Epithelial cell of proximal tubule (primary cell): Measurements from ENCODE around the gene PLCL1. TPM values are rescaled to one million over a fixed set of nuclear protein-coding genes. Genes with fewer than 3 reads are reported as not detected.
A peak's percentile ranks its signal among the peaks of the same experiment; 100 is the strongest.

ENCODE experiments used
- DNase-seq: peaks from one replicate; pipeline ENCODE4 v3.0.0-alpha.2; 2011; ENCODE audit warnings: low read depth
- H3K4me3 ChIP-seq: 2 replicates; pipeline ENCODE4 v1.5.1; 2011; ENCODE audit warnings: low read depth, mild to moderate bottlenecking, low read length
- total RNA-seq: library from RNA; depleted of rRNA; stranded (reverse); fragments of >200 nt; gene quantifications from 2 replicates; pipeline ENCODE4 v1.2.3, GENCODE V29; 2015
- TF ChIP-seq, protein P1 (sequence below): conservative IDR thresholded peaks from 2 replicates; pipeline ENCODE4 v1.5.1; 2012; ENCODE audit warnings: low read depth, mild to moderate bottlenecking, low read length

PLCL1 gene
- total RNA-seq, 1 donor from 2014 or later: not detected

DNA sequence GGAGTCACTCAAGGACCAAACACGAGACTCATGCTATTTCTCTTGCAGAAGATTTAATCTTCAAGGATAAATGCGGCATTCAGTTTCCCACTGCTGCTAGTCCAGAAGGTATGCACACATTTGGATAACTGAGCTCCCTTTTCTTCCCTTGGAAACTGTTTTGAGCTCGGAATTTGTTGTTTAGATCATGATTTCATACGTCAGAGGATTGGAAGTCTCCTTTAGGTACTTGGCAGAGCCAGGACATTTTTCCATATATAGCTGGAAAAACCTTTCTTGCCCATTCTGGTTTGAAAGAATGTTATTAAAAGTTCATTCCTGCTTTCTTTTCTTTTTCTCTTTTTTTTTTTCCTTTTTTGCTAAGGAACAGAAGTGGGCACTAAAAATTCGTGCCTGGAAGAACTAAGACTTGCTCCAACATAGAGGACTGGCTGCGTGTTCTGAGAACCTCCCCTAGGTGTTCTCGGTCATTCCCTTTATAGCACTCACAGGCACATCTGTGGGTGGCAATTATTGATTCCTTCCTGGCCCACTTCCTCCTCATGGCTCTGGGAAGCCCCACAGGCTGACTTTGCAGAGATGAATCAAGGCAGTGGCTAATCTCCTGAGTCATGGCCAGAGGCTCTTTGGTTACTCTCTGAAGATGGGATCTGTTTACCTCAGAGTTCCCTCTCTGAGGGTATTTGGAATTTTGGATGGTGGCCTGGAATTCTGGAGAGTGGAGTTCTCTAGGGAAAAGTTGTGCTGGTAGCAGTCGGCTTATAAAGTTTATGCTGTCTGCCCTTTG is 104.8 kb downstream of the PLCL1 start:
- TF ChIP-seq, protein P1, sequence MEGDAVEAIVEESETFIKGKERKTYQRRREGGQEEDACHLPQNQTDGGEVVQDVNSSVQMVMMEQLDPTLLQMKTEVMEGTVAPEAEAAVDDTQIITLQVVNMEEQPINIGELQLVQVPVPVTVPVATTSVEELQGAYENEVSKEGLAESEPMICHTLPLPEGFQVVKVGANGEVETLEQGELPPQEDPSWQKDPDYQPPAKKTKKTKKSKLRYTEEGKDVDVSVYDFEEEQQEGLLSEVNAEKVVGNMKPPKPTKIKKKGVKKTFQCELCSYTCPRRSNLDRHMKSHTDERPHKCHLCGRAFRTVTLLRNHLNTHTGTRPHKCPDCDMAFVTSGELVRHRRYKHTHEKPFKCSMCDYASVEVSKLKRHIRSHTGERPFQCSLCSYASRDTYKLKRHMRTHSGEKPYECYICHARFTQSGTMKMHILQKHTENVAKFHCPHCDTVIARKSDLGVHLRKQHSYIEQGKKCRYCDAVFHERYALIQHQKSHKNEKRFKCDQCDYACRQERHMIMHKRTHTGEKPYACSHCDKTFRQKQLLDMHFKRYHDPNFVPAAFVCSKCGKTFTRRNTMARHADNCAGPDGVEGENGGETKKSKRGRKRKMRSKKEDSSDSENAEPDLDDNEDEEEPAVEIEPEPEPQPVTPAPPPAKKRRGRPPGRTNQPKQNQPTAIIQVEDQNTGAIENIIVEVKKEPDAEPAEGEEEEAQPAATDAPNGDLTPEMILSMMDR: no peak
- H3K4me3 ChIP-seq: no peak overlapping the region
- DNase-seq: no peak

DNA sequence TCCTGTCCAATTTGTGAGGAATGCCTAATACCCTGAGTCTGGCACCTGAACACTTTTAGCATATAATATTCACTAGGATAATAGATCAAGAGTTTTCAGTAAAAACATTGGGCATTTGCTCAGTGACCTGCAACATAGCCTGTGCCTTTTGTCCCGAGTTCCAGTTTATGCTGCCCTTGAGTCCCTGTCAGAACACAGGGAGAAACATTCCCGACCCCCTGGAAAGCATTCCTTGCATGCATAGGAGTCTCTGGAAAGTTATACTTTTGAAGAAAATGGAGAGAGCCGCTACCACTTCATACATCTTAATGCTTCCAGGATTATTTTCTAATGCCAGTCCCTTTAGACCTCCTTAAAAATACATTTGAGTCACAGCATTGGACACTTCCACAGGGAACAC is 107.3 kb downstream of the PLCL1 start:
- TF ChIP-seq, protein P1: no peak
- DNase-seq: peak; percentile 47
- no peak overlapping the region for H3K4me3 ChIP-seq

DNA sequence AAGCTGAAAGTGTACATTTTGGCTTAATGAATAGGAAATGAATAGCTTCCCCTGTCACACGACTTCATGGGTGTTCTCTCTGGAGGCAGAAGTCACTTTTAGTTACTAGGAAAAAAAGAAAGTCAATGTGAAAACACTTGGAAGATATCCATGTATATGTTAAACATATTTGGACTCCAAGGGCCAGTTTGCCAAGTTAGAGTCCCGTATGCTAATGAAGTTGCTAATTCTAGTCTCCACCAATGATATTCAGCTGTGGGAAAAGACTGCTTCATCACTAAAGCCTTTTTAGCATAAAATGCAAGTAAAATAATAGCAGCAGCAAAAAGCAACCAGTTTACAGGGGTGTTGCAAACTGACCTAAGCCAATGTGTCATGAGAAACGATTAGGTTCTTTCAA is 108.7 kb downstream of the PLCL1 start:
- no peak for DNase-seq
- no peak overlapping the region for H3K4me3 ChIP-seq
- TF ChIP-seq, protein P1: no peak

DNA sequence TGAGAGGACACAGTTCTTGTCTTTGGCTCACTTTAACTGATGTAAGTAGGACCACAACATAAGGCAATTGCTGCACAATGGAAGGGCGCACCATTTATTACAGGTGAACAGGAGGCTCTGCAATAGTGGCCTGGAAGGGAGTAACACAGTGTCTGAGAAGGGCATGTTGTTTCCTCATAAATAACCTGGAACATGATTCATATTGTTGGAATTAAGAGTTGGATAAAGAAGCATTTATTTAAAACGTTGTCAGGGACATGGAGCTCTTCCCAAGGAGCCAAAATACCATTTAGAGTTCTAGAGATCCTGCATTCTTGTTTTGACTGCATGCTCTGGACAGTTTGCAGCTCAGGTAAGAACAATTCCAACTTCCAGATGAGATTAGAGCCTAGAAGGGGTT is 110.4 kb downstream of the PLCL1 start:
- TF ChIP-seq, protein P1: no peak
- no peak overlapping the region for H3K4me3 ChIP-seq
- no peak for DNase-seq

DNA sequence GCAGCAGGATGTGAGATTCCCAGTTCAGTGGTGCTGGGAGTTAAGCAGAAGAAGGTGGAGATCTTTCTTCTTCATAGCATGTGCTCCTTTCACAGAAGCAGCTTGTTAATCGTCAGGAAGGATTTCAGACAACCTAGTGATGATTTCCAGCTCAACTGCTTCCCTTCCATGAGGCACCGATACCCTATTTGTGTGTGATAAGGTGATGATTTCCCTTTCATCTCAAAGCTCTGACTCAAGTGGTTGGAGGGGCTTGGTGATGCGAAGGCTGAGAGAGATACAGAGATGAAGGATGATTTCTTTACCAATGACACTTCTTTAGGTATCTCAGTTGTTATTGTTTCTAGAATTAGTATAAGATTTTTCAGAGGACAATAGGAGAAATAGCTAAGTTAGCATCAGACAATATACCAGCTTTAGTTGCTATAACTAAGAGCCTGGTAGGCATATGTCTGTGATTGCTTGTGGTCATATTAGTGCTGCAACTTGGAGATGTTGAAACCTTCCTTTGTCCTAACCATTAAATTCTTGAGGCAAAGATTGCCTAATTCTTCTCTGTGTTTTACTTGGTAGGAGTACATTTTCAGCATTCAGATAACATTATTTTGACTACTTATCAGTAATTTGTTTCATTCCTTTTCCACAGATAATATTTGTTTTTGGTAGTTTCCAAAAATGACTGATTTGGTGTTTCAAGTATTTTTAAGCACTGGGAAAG is 111.3 kb downstream of the PLCL1 start:
- H3K4me3 ChIP-seq: no peak overlapping the region
- no peak for DNase-seq
- TF ChIP-seq, protein P1: no peak

DNA sequence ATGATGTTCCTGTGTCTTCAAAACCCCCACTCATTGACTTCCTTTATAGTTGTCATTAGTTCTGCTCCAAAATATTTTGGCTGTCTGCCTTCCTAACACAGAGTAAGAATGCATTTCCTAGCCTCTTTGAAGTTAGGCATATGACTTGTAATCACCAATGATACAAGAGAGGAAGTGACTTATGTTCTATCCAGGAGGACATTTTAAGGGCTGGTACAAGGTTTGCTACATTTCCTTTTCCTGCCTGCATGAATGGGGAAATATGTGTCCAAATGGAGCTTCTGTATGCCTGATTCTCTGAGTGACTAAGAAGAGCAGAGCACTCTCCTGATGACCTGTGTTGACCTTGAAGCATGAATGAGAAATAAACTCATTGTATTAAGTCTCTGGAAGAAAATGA is 115.1 kb downstream of the PLCL1 start:
- DNase-seq: no peak
- no peak overlapping the region for H3K4me3 ChIP-seq
- TF ChIP-seq, protein P1: no peak
